Activated B cell treated with CpG ODN at 0.5 μM for 24 hours (primary cell): ENCODE data around the gene CCDC122. TPM values are rescaled to one million over a fixed set of nuclear protein-coding genes. Genes with fewer than 3 reads are reported as not detected.

Experiments used
- ATAC-seq: fragments of 200-7000 bp; cut with Tn5 transposase; one replicate; pipeline ENCODE4 v1.10.0; 2021; ENCODE audit warnings: low read depth, mild to moderate bottlenecking, moderate library complexity
- CTCF ChIA-PET: fragments of 350-600 bp; sonication (Branson Sonifier 250); formaldehyde crosslinking; loops from one replicate; lab custom pipeline; 2021; ENCODE audit warnings: antibody characterized with exemption; lab: Charles Lee
- POLR2A ChIA-PET: fragments of 350-600 bp; sonication (Branson Sonifier 250); formaldehyde crosslinking; loops from one replicate; lab custom pipeline; 2021; ENCODE audit warnings: antibody characterized with exemption; lab: Charles Lee
- DNase-seq: peaks from one replicate; pipeline ENCODE4 v3.0.0; 2022
- H3K27ac Mint-ChIP-seq: one replicate; pipeline ENCODE4 v1.8.0; 2020; ENCODE audit warnings: mixed read lengths
- H3K27me3 Mint-ChIP-seq: one replicate; pipeline ENCODE4 v1.8.0; 2021; ENCODE audit warnings: mixed read lengths
- H3K36me3 Mint-ChIP-seq: one replicate; pipeline ENCODE4 v1.8.0; 2021; ENCODE audit warnings: low read depth, mixed read lengths
- H3K4me1 Mint-ChIP-seq: one replicate; pipeline ENCODE4 v1.8.0; 2021; ENCODE audit warnings: mixed read lengths
- H3K4me3 Mint-ChIP-seq: one replicate; pipeline ENCODE4 v1.8.0; 2020; ENCODE audit warnings: mild to moderate bottlenecking, mixed read lengths
- H3K9me3 Mint-ChIP-seq: one replicate; pipeline ENCODE4 v1.8.0; 2020; ENCODE audit warnings: mixed read lengths
- intact Hi-C: fragments of 100-400 bp; cut with micrococcal nuclease; formaldehyde crosslinking; loops from one replicate; pipeline ENCODE4 v1.15.1; 2024
- total RNA-seq: library from RNA; stranded (reverse); gene quantifications from 2 replicates; pipeline ENCODE4 v1.2.3, GENCODE V29; 2022
- TF ChIP-seq, protein P1 (sequence below): fragments of 200-600 bp; IDR thresholded peaks from one replicate; pipeline ENCODE4 v1.8.0; 2022; ENCODE audit warnings: antibody characterized with exemption, mild to moderate bottlenecking

The CCDC122 gene
- total RNA-seq, 1 donor from 2014 or later = 7.1 TPM

DNA sequence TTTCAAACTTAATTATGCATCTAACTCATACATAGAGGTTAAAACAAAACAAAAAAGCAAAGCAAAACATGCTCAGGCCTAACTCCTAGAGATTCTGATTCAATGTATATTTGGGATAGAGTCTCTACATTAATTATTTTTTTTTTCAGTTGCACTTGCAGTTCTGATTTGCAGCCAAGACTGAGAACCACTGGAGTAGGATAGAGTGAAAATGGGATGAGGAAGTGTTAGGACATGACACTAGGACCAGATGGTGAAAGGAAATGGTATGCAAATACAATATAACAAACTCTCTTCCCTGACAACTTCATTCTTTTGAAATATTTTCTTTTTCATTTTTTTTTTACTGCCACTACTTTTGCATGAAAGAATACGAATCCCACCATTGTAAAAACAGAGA, 1.8 kb downstream of the CCDC122 start:
- TF ChIP-seq, protein P1, sequence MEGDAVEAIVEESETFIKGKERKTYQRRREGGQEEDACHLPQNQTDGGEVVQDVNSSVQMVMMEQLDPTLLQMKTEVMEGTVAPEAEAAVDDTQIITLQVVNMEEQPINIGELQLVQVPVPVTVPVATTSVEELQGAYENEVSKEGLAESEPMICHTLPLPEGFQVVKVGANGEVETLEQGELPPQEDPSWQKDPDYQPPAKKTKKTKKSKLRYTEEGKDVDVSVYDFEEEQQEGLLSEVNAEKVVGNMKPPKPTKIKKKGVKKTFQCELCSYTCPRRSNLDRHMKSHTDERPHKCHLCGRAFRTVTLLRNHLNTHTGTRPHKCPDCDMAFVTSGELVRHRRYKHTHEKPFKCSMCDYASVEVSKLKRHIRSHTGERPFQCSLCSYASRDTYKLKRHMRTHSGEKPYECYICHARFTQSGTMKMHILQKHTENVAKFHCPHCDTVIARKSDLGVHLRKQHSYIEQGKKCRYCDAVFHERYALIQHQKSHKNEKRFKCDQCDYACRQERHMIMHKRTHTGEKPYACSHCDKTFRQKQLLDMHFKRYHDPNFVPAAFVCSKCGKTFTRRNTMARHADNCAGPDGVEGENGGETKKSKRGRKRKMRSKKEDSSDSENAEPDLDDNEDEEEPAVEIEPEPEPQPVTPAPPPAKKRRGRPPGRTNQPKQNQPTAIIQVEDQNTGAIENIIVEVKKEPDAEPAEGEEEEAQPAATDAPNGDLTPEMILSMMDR = no peak
- Mint-ChIP-seq H3K36me3 (peaks cover 3% of the 10 kb centered on the region), H3K27me3 (no peaks in the 10 kb centered on the region), H3K4me1 (peaks cover 32% of the 10 kb centered on the region), H3K27ac (peak overlapping the region; percentile 93), H3K4me3 (peak overlapping the region; percentile 93), H3K9me3 (no peaks in the 10 kb centered on the region)
- CTCF ChIA-PET = interaction anchor here (1.5 kb wide), 1 partner anchor 906 kb away, joined by 3 read pairs; no protein-coding TSS in a partner anchor
- POLR2A ChIA-PET = interaction anchor here (2.3 kb wide), 1 partner anchor 264 kb away, joined by 12 read pairs; no protein-coding TSS in a partner anchor
- intact Hi-C loops = loop anchor here (1.0 to 5.0 kb wide), 5 partner anchors 885 to 1830 kb away; partner anchors contain the start of genes AKAP11, DGKH, EPSTI1 and GPALPP1
- DNase-seq (no peak), ATAC-seq (no peak)

DNA sequence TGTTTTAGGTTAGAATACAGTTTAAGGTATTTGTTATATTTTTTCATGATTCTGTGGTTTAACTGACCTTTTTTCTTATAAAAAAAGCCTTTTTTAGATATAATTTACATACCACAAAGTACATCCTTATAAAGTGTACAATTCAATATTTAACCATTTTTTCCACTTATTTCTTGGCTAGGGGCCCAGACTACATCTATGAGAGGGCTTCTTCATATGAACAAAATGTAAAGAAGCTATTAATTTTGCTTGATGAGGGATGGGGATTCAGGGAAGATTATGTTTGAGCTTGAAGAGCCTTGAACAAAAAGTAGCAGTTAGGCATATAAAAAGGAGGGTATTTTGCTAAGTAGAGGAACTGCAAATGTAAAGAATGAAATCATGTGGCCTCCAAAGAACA, 2.2 kb downstream of the CCDC122 start:
- TF ChIP-seq, protein P1 = no peak
- DNase-seq (no peak), ATAC-seq (no peak)
- intact Hi-C loops = loop anchor here (1.0 to 5.0 kb wide), 4 partner anchors 885 to 1830 kb away; partner anchors contain the start of genes AKAP11, DGKH and EPSTI1
- Mint-ChIP-seq H3K27ac (peak overlapping the region; percentile 93), H3K4me3 (peak overlapping the region; percentile 93), H3K9me3 (no peaks in the 10 kb centered on the region), H3K36me3 (peaks cover 3% of the 10 kb centered on the region), H3K27me3 (no peaks in the 10 kb centered on the region), H3K4me1 (peaks cover 32% of the 10 kb centered on the region)
- POLR2A ChIA-PET = no interaction called here
- CTCF ChIA-PET = interaction anchor here (1.5 kb wide), 1 partner anchor 906 kb away, joined by 3 read pairs; no protein-coding TSS in a partner anchor

DNA sequence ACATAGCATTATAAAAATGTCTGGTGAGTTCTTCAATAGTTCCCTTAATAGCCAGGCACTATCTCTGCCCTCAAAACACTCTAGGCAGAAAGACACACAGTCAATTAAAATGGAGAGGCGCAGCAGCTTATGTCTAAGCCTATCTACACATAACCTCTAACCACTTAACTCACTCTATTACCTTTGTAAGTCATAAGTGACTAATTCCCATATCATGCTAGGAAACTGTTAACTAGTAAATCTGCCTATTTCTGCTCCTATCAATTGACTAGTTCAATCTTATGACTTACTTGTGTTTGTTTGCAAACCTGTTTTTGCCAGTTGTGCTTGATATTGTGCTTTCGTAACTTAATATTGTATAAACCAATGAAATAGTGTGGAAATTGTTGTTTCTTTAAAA, 3.2 kb downstream of the CCDC122 start:
- intact Hi-C loops = loop anchor here (5.0 kb wide), 3 partner anchors 1279 to 1829 kb away; partner anchors contain the start of genes AKAP11 and DGKH
- Mint-ChIP-seq H3K27me3 (no peaks in the 10 kb centered on the region), H3K36me3 (peaks cover 3% of the 10 kb centered on the region), H3K4me3 (no peak overlapping the region), H3K9me3 (no peaks in the 10 kb centered on the region), H3K4me1 (peaks cover 32% of the 10 kb centered on the region), H3K27ac (no peak overlapping the region)
- no peak for DNase-seq
- TF ChIP-seq, protein P1 = no peak
- no peak for ATAC-seq
- ChIA-PET CTCF (no interaction called here), POLR2A (no interaction called here)

DNA sequence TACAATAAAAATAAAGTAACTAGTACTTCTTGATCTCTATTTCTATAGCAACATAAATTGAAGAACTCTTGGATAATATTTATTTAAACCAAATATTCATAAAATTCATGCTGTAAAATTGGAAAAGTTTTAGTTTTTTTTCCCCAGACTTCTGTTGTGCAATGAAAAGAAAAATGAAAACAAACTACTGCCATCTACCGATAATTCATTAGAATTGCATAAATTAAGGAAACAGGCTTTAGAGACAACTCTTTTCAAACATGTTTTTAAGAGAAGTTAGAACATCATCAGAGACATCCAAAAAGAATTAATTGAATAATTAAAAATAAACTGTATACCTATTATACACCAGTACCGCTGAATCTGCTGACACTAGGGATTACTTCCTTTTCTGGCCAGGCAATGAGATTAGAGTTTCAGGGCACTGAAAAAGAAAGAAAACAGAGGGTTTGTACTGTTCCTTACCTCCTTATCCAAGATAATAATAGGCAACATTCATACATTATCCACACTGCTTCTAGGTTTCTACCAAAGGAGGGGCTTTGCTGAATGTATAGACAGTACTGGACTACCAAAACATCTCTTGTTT, 4.9 kb downstream of the CCDC122 start:
- no peak overlapping the region for H3K4me3 Mint-ChIP-seq
- intact Hi-C loops = loop anchor here (1.0 to 5.0 kb wide), 5 partner anchors 789 to 1827 kb away; partner anchors contain the start of genes AKAP11 and DGKH
- H3K36me3 Mint-ChIP-seq = peaks cover 2% of the 10 kb centered on the region
- CTCF ChIA-PET = interaction anchor here (1.0 to 1.5 kb wide), 3 partner anchors 20 to 1279 kb away, joined by 3 to 4 read pairs (median 3); no protein-coding TSS in a partner anchor
- H3K27me3 Mint-ChIP-seq = no peaks in the 10 kb centered on the region
- POLR2A ChIA-PET = no interaction called here
- no peak for ATAC-seq
- no peaks in the 10 kb centered on the region for H3K9me3 Mint-ChIP-seq
- TF ChIP-seq, protein P1 = no peak
- no peak for DNase-seq
- no peak overlapping the region for H3K27ac Mint-ChIP-seq
- H3K4me1 Mint-ChIP-seq = peaks cover 23% of the 10 kb centered on the region

DNA sequence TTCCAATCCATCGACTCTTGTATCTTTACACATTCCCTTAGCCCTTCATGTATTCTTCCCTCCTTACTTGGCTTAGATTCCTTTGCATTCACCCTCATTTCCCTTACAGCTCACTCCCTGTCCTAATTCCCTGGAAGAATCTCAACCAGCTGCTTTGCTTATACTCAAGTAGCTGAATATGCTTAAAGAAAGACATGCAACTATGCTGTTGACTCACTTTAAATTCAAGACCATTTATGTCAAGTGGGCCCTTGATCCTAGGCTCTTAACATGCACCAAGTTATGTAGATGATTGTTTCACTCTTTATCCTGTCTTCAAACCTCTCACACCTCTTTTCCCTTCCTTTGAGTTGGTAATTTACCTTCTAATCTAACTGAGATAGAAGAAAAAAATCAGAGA, 7.4 kb downstream of the CCDC122 start:
- POLR2A ChIA-PET = no interaction called here
- H3K9me3 Mint-ChIP-seq = no peaks in the 10 kb centered on the region
- CTCF ChIA-PET = interaction anchor here (1.1 to 1.2 kb wide), 2 partner anchors 67 to 784 kb away, joined by 3 read pairs; no protein-coding TSS in a partner anchor
- H3K27ac Mint-ChIP-seq = no peak overlapping the region
- ATAC-seq (no peak), DNase-seq (no peak)
- TF ChIP-seq, protein P1 = no peak
- H3K27me3 Mint-ChIP-seq = no peaks in the 10 kb centered on the region
- H3K4me1 Mint-ChIP-seq = peaks cover 5% of the 10 kb centered on the region
- peaks cover 12% of the 10 kb centered on the region for H3K36me3 Mint-ChIP-seq
- H3K4me3 Mint-ChIP-seq = no peak overlapping the region
- intact Hi-C loops = no loop called here
